Peyer's patch (tissue), 4 donors: ENCODE measurements around the gene RXRA.

Source experiments
- CTCF ChIP-seq, 6 experiments: fragments of 450-650 bp in 4 of 6; fragments of 200-600 bp in 2 of 6; sonication (generic) in 1 of 6; IDR thresholded peaks; one replicate each; pipeline ENCODE4 v1.5.1; 2017 to 2019; ENCODE audit warnings: antibody characterized with exemption in 6 of 6, mild to moderate bottlenecking in 3 of 6, moderate library complexity in 1 of 6
- POLR2A ChIP-seq, 2 donors: fragments of 450-650 bp; IDR thresholded peaks; one replicate each; pipeline ENCODE4 v1.5.1; 2017; ENCODE audit warnings: antibody characterized with exemption in 2 of 2, mild to moderate bottlenecking in 2 of 2, moderate library complexity in 2 of 2

GRCh38 chr9:134344800-134345310 is 18.6 kb downstream of the RXRA start:
- TF ChIP-seq CTCF (IDR thresholded peaks at IDR 0.05) (no peak), POLR2A (IDR thresholded peaks at IDR 0.05) (no peak)
